Heart right ventricle (tissue), 16 donors: ENCODE data around the gene PLA2G15. TPM values are rescaled to one million over a fixed set of nuclear protein-coding genes. Genes with fewer than 3 reads are reported as not detected.

Experiments used
- ATAC-seq, 8 donors: fragments of 200-7000 bp; cut with Tn5 transposase; one replicate each; pipeline ENCODE4 v1.9.1; 2020; ENCODE audit warnings: mild to moderate bottlenecking in 8 of 8, moderate library complexity in 8 of 8, moderate number of reproducible peaks in 1 of 8
- DNase-seq, 2 donors: peaks; one replicate each; pipeline ENCODE4 v3.0.0-alpha.2; 2020
- H3K27ac ChIP-seq, 10 donors: fragments of 200-600 bp; sonication (generic) in 2 of 10; one replicate each; pipeline versions ENCODE4 v1.5.0 to v1.8.0; 2020 to 2022; ENCODE audit warnings: mild to moderate bottlenecking in 3 of 10
- H3K27me3 ChIP-seq, 7 donors: fragments of 200-600 bp; one replicate each; pipeline ENCODE4 v1.8.0; 2021 to 2022; ENCODE audit warnings: mild to moderate bottlenecking in 2 of 7
- H3K36me3 ChIP-seq, 9 donors: fragments of 200-600 bp; sonication (generic) in 1 of 9; one replicate each; pipeline versions ENCODE4 v1.5.0 to v1.8.0; 2020 to 2022; ENCODE audit warnings: mild to moderate bottlenecking in 2 of 9
- H3K4me1 ChIP-seq, 9 donors: fragments of 200-600 bp; sonication (generic) in 1 of 9; one replicate each; pipeline versions ENCODE4 v1.5.0 to v1.8.0; 2020 to 2022; ENCODE audit warnings: mild to moderate bottlenecking in 4 of 9
- H3K4me3 ChIP-seq, 10 donors: fragments of 200-600 bp; sonication (generic) in 2 of 10; one replicate each; pipeline versions ENCODE4 v1.5.0 to v1.8.0; 2020 to 2022; ENCODE audit warnings: mild to moderate bottlenecking in 7 of 10, moderate library complexity in 2 of 10
- H3K9me3 ChIP-seq, 11 donors: fragments of 200-600 bp in 10 of 11; sonication (generic) in 2 of 11; one replicate each; pipeline versions ENCODE4 v1.5.0 to v1.8.0; 2013 to 2022; ENCODE audit warnings: mild to moderate bottlenecking in 2 of 11, control low read depth in 1 of 11, moderate library complexity in 1 of 11
- WGBS, 2 donors: extraction: QIAGEN DNeasy Blood & Tissue Kit; methylation state at CpG; one replicate each; pipeline ENCODE4 v1.1.7; 2013; ENCODE audit warnings: inconsistent platforms in 1 of 2; 5-methylcytosine and 5-hydroxymethylcytosine counted together
- intact Hi-C, 10 donors: fragments of 100-400 bp; cut with DNase I; formaldehyde crosslinking; loops; one replicate each; pipeline versions ENCODE4 v1.11.1 to v1.14.2; 2022
- polyA plus RNA-seq, 2 donors: library from polyadenylated mRNA; stranded (reverse); fragments of 200-250 nt; gene quantifications; one replicate each; pipeline ENCODE4 v1.2.3, GENCODE V29; 2013
- total RNA-seq, 10 donors: library from RNA; stranded (reverse); fragmentation: NEBNext Ultra II Directional in 3 of 10; extraction: Animal tissue kit (Norgen Biotek cat#: 25700) in 3 of 10; gene quantifications; one replicate each; pipeline versions ENCODE4 v1.2.1 to v1.2.4, GENCODE V29; 2021 to 2023
- TF ChIP-seq, protein P1 (sequence below), 9 donors: fragments of 200-600 bp; sonication (generic) in 2 of 9; IDR thresholded peaks; one replicate each; pipeline versions ENCODE4 v1.5.0 to v1.8.0; 2021 to 2022; ENCODE audit warnings: antibody characterized with exemption in 9 of 9, mild to moderate bottlenecking in 5 of 9, moderate library complexity in 1 of 9
- donor health status: Arrhythmogenic right ventricular cardiomyopathy.
- donor health status: ischemic (EF 13 %, LVEDD 7.1; RV severe dilation, severe dysfunction).
- donor health status: healthy with polysubstance abuse.
- donor health status: DM: no; HTN: yes; CAD: no.
- donor health status: DM: no; HTN: no; CAD: no.
- donor health status: ischemic (EF 25% LVEDD 6.9; RV normal size, moderate dysfunction).
- donor health status: ischemic (EF 25% LVEDD 5.7; RV mildly dilated, moderate dysfunction).
- donor health status: healthy.
- donor health status: DM: yes; HTN: yes; CAD: no.
- donor health status: Ischemic cardiomyopathy.
- donor health status: ischemic (EF 35%, LVEDD 5.7; RV mildly dilated, moderate dysfunction).
- donor health status: nonischemic (EF 11% LVEDD 7.7; RV severe dilation, severe dysfunction).
- donor health status: DM: yes; HTN: yes; CAD: no.
- donor health status: PGD.
- donor health status: ischemic (EF 29% LVEDD 5.4; RV normal size, mild dysfunction).
- donor health status: nonischemic (EF 23%, LVEDD 6.1; RV moderate dilation, normal function).

PLA2G15 gene
- total and polyA plus RNA-seq, 12 donors = 31.0 to 62.1 (median 38.8) TPM

DNA sequence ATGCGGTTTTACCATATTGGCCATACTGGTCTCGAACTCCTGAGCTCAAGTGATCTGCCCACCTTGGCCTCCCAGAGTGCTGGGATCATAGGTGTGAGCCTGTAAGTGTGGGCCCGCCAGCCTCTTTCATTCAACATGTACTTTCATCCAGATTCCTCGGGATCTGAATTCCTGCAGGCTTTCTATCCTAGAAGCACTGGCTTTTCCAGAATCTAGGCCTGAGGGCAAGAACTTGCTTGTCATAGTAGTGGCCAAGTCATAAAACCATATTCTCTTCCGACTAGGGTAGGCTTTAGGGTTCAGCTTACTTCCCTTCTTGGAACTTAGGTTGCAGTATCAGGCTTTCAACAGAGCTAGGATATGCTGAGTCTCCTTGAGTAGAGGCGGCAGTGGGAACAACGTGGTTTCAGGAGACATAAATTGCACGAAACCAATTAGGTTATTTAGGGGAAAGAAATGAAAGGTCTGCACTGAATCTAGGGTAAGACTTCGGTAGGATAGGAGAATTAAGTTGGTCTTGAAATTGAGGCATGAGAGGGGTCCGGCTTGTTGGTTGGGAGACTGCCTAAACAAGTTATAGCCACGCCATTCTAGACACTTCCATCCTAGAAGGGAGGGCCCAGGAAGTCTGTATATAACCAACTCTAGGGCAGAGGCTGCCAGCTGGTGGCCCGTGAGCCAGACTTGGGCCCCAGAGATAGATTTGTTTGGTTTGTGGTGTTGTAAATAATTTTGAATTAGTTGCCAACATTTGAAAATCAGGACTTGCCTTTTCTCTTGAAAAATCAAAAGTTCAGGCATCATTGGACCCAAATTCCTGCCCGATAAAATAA is 34.8 kb downstream of the PLA2G15 start:
- TF ChIP-seq, protein P1, sequence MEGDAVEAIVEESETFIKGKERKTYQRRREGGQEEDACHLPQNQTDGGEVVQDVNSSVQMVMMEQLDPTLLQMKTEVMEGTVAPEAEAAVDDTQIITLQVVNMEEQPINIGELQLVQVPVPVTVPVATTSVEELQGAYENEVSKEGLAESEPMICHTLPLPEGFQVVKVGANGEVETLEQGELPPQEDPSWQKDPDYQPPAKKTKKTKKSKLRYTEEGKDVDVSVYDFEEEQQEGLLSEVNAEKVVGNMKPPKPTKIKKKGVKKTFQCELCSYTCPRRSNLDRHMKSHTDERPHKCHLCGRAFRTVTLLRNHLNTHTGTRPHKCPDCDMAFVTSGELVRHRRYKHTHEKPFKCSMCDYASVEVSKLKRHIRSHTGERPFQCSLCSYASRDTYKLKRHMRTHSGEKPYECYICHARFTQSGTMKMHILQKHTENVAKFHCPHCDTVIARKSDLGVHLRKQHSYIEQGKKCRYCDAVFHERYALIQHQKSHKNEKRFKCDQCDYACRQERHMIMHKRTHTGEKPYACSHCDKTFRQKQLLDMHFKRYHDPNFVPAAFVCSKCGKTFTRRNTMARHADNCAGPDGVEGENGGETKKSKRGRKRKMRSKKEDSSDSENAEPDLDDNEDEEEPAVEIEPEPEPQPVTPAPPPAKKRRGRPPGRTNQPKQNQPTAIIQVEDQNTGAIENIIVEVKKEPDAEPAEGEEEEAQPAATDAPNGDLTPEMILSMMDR (IDR thresholded peaks at IDR 0.05) = no peak
- H3K4me1 ChIP-seq = peaks cover 7 to 76% (median 50%) of the 10 kb centered on the region in 9 donors
- DNase-seq = no peak
- no peaks in the 10 kb centered on the region for H3K9me3 ChIP-seq
- WGBS, 2 donors = 89 to 95% methylated on average over 13 of the region's 13 CpGs
- peak overlapping the region in 5 of 10 donors; percentile 27 to 86 (median 37) for H3K27ac ChIP-seq
- no peak overlapping the region for H3K4me3 ChIP-seq
- no peaks in the 10 kb centered on the region for H3K27me3 ChIP-seq
- intact Hi-C loops = no loop called here
- peaks cover 0 to 65% (median 3%) of the 10 kb centered on the region in 9 donors for H3K36me3 ChIP-seq
- no peak for ATAC-seq

DNA sequence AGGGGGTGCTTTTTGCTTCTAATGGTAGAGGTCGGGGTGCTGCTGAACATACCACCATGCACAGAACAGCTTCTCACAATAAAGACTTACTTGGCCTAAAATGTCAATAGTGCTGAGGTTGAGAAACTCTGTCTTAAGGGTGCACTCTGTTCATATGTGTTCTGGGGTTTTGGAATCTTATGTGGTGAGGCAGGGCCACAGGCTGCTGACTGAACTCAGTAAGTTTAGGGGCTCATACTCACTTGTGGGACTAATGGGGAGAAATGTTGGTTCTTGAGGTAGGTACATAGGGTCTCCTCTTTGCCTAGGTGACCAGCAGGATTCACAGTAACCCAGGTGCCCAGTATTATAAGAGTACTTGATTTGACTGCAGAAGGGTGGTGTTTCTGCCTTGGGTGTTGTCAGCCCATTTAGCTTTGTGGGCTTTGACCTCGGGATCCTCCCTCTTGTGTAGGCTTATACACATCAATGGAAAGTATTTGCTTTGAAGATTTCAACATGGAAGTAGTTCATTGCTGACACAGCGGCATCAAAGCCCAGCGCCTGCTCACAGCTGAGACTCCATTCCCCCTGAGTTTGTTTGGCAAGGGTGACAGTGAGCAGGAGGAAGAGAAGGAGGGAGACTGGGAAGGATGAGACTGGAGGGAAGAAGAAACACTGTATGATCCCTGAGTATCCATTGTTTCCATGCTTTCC is 36.3 kb downstream of the PLA2G15 start:
- intact Hi-C loops = no loop called here
- 90 to 96% methylated on average over 4 of the region's 4 CpGs for WGBS, 2 donors
- peaks cover 14 to 77% (median 57%) of the 10 kb centered on the region in 9 donors for H3K4me1 ChIP-seq

DNA sequence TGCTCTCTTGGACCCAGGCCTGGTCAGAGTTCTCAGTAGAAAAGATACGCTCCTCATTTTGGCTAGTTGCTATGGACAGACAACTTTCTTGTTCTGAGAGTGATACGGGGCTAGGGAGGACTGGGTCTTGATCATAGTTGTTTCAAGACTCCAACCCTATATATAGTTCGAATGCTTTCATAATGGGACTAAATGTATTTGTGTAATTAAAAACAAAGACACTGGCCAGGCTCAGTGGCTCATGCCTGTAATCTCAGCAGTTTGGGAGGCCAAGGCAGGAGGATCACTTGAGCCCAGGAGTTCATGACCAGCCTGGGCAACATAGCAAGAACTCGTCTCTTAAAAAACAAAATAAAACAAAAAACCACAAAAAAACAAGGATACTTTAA is 36.9 kb downstream of the PLA2G15 start:
- Histone ChIP-seq H3K36me3 (peaks cover 0 to 47% (median 2%) of the 10 kb centered on the region in 9 donors), H3K27me3 (no peaks in the 10 kb centered on the region), H3K9me3 (no peaks in the 10 kb centered on the region), H3K4me3 (no peak overlapping the region), H3K27ac (peak overlapping the region; percentile 1 to 88 (median 81)), H3K4me1 (peaks cover 16 to 81% (median 62%) of the 10 kb centered on the region in 9 donors)
- ATAC-seq (no peak), DNase-seq (no peak)
- WGBS, 2 donors = 76 to 96% methylated on average over 4 of the region's 4 CpGs
- intact Hi-C loops = no loop called here
- TF ChIP-seq, protein P1 (IDR thresholded peaks at IDR 0.05) = no peak

More for the DNA sequence above, 36.3 kb downstream of the PLA2G15 start:
- Histone ChIP-seq H3K36me3 (peaks cover 0 to 50% (median 2%) of the 10 kb centered on the region in 9 donors), H3K4me3 (no peak overlapping the region), H3K9me3 (no peaks in the 10 kb centered on the region), H3K27me3 (no peaks in the 10 kb centered on the region), H3K27ac (peak overlapping the region in 9 of 10 donors; percentile 1 to 88 (median 82))
- DNase-seq (no peak), ATAC-seq (no peak)
- TF ChIP-seq, protein P1 (IDR thresholded peaks at IDR 0.05) = no peak

DNA sequence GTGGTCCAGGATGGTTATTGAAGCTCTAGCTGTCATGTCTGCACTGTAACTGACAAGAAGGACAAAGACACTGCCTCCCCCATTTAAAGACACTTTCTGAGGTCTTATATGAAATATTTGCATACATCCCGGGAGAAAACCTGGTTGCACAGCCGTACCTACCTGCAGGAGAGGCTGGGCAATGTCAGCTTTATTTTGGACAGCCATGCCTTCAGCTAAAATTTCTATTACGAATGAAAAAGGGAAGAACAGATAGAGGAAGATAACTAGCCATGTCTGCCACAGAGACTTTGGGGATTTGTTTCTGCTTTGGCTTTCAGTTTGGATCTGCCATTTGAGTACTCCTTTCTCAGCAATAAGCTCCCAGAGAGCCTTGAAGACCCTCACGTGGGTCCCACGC is 38.2 kb downstream of the PLA2G15 start:
- Histone ChIP-seq H3K4me1 (peaks cover 28 to 94% (median 74%) of the 10 kb centered on the region in 9 donors), H3K9me3 (no peaks in the 10 kb centered on the region), H3K27me3 (no peaks in the 10 kb centered on the region), H3K36me3 (peaks cover 0 to 45% (median 2%) of the 10 kb centered on the region in 9 donors), H3K27ac (peak overlapping the region; percentile 67 to 88 (median 81)), H3K4me3 (no peak overlapping the region)
- TF ChIP-seq, protein P1 (IDR thresholded peaks at IDR 0.05) = no peak
- ATAC-seq (no peak), DNase-seq (no peak)
- 66 to 71% methylated on average over 5 of the region's 5 CpGs for WGBS, 2 donors
- intact Hi-C loops = no loop called here
